T-helper 2 cell treated with Interferon-gamma antibody and Interleukin-4, amounts not matched to agents 5 μg/mL and 100 μg/mL, for 36 hours (primary cell): ENCODE measurements around the gene ADAMTS9.

Source experiments
- DNase-seq: peaks from one replicate; pipeline ENCODE4 v3.0.0; 2021; ENCODE audit warnings: low spot score
- H3K27ac Mint-ChIP-seq: one replicate; pipeline ENCODE4 v1.8.0; 2021; ENCODE audit warnings: mild to moderate bottlenecking, mixed read lengths
- H3K27me3 Mint-ChIP-seq: one replicate; pipeline ENCODE4 v1.8.0; 2021; ENCODE audit warnings: low read depth, mixed read lengths
- H3K36me3 Mint-ChIP-seq: one replicate; pipeline ENCODE4 v1.8.0; 2021; ENCODE audit warnings: low read depth, mixed read lengths
- H3K4me1 Mint-ChIP-seq: one replicate; pipeline ENCODE4 v1.8.0; 2021; ENCODE audit warnings: low read depth, mixed read lengths
- H3K4me3 Mint-ChIP-seq: one replicate; pipeline ENCODE4 v1.8.0; 2022; ENCODE audit warnings: mild to moderate bottlenecking, moderate library complexity, mixed read lengths
- H3K9me3 Mint-ChIP-seq: one replicate; pipeline ENCODE4 v1.8.0; 2021; ENCODE audit warnings: mixed read lengths

ADAMTS9 gene

DNA sequence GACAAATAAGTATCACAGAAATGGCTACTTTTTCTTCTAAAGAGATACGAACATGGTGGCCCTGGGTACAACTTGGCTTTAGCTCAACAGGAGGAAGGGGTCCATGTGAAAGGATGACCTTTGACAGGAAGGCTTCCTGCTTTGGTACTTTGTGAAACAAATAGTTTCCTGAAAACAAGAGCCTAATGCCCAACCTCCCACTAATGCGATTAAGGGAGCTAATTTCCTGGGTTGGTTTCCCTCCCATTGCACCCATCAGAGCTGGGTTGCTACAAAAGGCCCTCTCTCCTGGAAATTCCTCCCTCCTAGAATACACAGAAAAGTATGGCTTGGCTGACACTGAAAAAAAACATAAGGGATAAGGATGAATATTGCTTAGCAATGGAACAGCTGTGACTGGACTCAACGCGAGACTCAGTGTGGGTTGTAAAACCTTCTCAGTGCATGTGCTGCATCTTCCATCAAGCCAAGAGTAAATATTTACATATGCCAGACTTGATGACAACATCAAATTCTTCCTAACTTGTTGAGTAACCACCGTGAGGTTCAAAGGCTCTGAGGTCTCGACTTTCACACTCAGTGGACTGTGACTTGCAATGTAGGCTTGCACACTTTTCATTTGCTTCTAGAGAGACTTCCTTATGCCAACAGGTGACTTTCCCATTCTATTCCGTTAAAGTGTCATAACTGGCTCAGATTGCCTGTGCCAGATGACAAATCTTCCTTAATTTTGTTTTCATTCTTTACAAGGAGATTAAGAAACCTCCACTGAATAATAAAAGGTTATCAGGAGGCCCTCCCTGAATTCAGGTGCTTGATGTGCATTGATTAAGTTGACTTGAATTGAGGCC, 60.1 kb downstream of the ADAMTS9 start:
- no peak for DNase-seq
- Mint-ChIP-seq H3K27ac (no peak overlapping the region), H3K27me3 (no peaks in the 10 kb centered on the region), H3K9me3 (no peaks in the 10 kb centered on the region), H3K4me1 (no peaks in the 10 kb centered on the region), H3K36me3 (no peaks in the 10 kb centered on the region), H3K4me3 (no peak overlapping the region)

DNA sequence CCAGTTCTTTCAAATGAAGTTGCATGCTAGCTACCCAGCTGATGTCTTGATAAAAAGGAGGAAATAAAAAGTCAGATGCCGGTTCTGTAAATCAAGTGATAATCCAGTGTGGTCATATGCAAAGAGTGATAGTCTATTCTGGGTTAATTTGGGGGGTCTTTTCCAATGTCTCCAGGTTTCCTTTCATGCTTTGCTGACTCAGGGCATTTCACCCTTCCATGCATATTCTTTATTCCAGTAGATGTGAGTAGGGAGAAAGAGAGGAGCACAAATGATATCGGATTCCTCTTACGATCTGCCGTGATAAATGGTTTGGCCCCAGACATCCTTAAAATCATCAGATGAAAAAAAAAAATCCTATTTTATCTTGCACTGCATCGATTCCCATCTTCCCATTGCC, 60.8 kb downstream of the ADAMTS9 start:
- Mint-ChIP-seq H3K27me3 (no peaks in the 10 kb centered on the region), H3K4me1 (no peaks in the 10 kb centered on the region), H3K27ac (no peak overlapping the region), H3K36me3 (no peaks in the 10 kb centered on the region), H3K9me3 (no peaks in the 10 kb centered on the region), H3K4me3 (no peak overlapping the region)
- no peak for DNase-seq

DNA sequence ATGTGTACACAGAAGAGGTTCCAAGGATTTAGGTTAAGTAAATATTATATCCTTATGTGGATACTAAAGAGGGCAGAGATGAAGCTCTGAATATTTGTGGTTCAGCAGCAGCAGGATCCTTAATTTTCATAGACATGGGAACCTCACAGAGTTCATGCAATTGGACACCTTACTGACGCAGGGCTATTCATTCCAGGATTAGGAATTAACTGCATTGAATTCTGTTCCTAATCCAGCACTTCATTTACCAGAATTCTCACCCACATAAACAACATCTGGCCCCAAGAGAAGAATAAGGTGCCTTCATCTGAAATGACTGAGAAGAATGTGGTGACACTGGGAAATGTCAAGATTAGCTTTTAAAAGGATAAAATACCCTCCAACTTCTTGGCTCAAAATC, 62.4 kb downstream of the ADAMTS9 start:
- no peak for DNase-seq
- H3K4me3 Mint-ChIP-seq: no peak overlapping the region
- H3K36me3 Mint-ChIP-seq: no peaks in the 10 kb centered on the region
- no peaks in the 10 kb centered on the region for H3K9me3 Mint-ChIP-seq
- H3K27me3 Mint-ChIP-seq: no peaks in the 10 kb centered on the region
- no peaks in the 10 kb centered on the region for H3K4me1 Mint-ChIP-seq
- H3K27ac Mint-ChIP-seq: no peak overlapping the region

DNA sequence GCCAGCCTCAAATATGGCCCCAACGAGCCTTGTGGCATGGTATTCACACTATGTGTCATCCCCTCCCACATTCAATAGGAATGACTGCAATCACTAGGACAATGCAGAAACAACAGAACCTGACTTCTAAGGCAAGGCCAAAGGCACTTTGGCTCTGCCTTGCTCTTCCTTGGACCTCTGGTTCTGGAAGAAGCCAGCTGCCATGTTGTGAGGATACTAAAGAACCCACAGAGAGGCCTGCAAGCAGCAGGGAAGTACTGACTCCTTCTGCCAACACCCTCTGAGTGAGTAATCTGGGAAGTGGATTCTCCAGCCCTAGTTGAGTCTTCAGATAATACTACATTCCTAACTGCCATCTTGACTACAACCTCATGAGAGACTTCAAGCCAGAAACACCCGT, 64.7 kb downstream of the ADAMTS9 start:
- Mint-ChIP-seq H3K4me3 (no peak overlapping the region), H3K36me3 (no peaks in the 10 kb centered on the region), H3K27me3 (no peaks in the 10 kb centered on the region), H3K4me1 (no peaks in the 10 kb centered on the region), H3K27ac (no peak overlapping the region), H3K9me3 (no peaks in the 10 kb centered on the region)
- no peak for DNase-seq

GRCh38 chr3:64621726-64622395, 65.9 kb downstream of the ADAMTS9 start:
- Mint-ChIP-seq H3K27ac (no peak overlapping the region), H3K36me3 (no peaks in the 10 kb centered on the region), H3K27me3 (no peaks in the 10 kb centered on the region), H3K4me1 (no peaks in the 10 kb centered on the region), H3K9me3 (no peaks in the 10 kb centered on the region), H3K4me3 (no peak overlapping the region)
- DNase-seq: no peak

DNA sequence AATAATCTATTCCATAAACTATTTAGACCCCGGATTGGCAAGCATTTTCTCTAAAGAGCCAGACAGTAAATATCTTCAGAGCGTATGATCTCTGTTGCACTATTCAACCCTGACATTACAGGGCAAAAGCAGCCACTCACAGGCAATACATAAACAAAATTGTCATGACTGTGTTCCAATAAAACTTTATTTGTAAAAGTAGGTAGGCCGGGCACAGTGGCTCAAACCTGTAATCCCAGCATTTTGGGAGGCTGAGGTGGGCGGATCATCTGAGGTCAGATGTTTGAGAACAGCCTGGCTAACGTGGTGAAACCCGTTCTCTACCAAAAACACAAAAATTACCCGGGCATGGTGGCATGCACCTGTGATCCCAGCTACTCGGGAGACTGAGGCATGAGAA, 66.5 kb downstream of the ADAMTS9 start:
- no peaks in the 10 kb centered on the region for H3K27me3 Mint-ChIP-seq
- no peaks in the 10 kb centered on the region for H3K36me3 Mint-ChIP-seq
- no peak overlapping the region for H3K4me3 Mint-ChIP-seq
- H3K4me1 Mint-ChIP-seq: no peaks in the 10 kb centered on the region
- H3K27ac Mint-ChIP-seq: no peak overlapping the region
- H3K9me3 Mint-ChIP-seq: no peaks in the 10 kb centered on the region
- no peak for DNase-seq

GRCh38 chr3:64620020-64620419, 67.8 kb downstream of the ADAMTS9 start:
- no peak overlapping the region for H3K27ac Mint-ChIP-seq
- H3K4me1 Mint-ChIP-seq: no peaks in the 10 kb centered on the region
- no peaks in the 10 kb centered on the region for H3K9me3 Mint-ChIP-seq
- no peaks in the 10 kb centered on the region for H3K27me3 Mint-ChIP-seq
- H3K36me3 Mint-ChIP-seq: no peaks in the 10 kb centered on the region
- H3K4me3 Mint-ChIP-seq: no peak overlapping the region
- DNase-seq: no peak

GRCh38 chr3:64619216-64619615, 68.6 kb downstream of the ADAMTS9 start:
- H3K4me3 Mint-ChIP-seq: no peak overlapping the region
- no peaks in the 10 kb centered on the region for H3K9me3 Mint-ChIP-seq
- no peaks in the 10 kb centered on the region for H3K36me3 Mint-ChIP-seq
- no peak overlapping the region for H3K27ac Mint-ChIP-seq
- DNase-seq: no peak
- no peaks in the 10 kb centered on the region for H3K27me3 Mint-ChIP-seq
- H3K4me1 Mint-ChIP-seq: no peaks in the 10 kb centered on the region

DNA sequence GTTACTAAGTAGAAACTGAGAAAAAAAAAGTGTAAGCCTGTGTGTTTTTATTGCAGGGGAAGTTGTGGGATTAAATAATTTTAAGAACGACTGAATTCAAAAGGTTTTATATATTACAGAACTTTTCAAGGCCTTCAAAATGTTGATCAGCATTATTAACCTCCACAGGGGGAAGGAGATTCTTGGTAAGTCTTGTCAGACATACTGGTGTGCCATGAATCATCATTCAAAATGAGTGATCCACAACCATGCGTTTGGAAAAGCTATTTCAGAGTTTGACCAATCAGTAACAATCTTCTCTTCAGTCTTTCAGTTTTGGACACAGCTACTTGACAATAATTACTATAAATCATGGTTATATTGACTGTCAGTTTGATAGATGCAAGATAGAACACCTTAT, 70.2 kb downstream of the ADAMTS9 start:
- Mint-ChIP-seq H3K4me1 (no peaks in the 10 kb centered on the region), H3K27ac (no peak overlapping the region), H3K9me3 (no peaks in the 10 kb centered on the region), H3K36me3 (no peaks in the 10 kb centered on the region), H3K27me3 (no peaks in the 10 kb centered on the region), H3K4me3 (no peak overlapping the region)
- DNase-seq: no peak

DNA sequence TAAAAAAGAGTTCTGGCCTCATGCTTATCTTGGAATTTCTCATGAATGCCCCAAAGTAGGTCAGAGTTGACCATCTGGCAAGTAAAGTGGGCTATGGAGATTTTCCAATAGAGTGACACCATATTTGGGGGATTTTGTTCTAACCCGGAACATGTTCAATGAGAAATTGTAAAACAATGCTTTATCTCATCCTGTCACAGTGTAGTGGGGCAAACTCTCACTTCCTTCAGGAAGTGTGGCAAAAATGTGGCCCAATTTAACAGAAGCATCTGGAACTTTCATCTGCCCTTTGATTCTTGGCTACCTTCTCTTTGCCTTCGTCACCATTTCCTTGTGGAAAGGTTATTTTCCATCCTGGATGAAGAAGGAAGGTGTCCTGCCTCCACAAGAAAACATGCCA, 70.8 kb downstream of the ADAMTS9 start:
- H3K4me3 Mint-ChIP-seq: no peak overlapping the region
- no peaks in the 10 kb centered on the region for H3K9me3 Mint-ChIP-seq
- no peak for DNase-seq
- no peaks in the 10 kb centered on the region for H3K36me3 Mint-ChIP-seq
- H3K27me3 Mint-ChIP-seq: no peaks in the 10 kb centered on the region
- H3K4me1 Mint-ChIP-seq: no peaks in the 10 kb centered on the region
- H3K27ac Mint-ChIP-seq: no peak overlapping the region

DNA sequence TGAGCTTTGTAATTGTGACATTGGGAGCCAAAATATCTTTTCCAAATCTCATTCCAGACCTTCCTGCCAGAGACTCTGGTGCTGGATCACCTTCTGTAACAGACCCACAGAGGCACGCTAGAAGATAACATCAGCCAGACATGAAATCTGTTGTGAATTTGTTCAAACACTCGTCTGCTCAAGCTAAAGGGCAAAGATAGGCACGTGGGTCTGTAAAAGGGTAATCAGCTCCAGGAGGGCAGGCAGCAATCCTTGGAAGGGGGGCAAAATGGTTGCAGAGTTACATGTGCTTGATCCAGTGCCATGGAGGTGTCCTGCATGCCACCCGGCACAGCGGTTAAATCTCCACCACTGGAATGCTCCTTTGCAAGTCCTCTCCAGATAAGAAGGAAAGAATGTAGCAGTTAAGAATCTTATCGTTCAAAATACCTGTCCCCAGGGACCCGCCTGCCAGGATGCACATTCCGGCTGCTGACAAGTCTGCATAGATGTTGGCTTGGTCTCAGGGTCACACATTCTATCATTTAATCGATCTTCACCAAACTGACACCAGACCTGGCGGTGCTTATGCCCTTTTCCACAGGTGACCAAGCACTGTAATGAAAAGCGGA, 74.8 kb downstream of the ADAMTS9 start:
- H3K4me1 Mint-ChIP-seq: no peaks in the 10 kb centered on the region
- H3K27ac Mint-ChIP-seq: no peak overlapping the region
- DNase-seq: no peak
- H3K9me3 Mint-ChIP-seq: no peaks in the 10 kb centered on the region
- H3K27me3 Mint-ChIP-seq: no peaks in the 10 kb centered on the region
- no peak overlapping the region for H3K4me3 Mint-ChIP-seq
- H3K36me3 Mint-ChIP-seq: no peaks in the 10 kb centered on the region

DNA sequence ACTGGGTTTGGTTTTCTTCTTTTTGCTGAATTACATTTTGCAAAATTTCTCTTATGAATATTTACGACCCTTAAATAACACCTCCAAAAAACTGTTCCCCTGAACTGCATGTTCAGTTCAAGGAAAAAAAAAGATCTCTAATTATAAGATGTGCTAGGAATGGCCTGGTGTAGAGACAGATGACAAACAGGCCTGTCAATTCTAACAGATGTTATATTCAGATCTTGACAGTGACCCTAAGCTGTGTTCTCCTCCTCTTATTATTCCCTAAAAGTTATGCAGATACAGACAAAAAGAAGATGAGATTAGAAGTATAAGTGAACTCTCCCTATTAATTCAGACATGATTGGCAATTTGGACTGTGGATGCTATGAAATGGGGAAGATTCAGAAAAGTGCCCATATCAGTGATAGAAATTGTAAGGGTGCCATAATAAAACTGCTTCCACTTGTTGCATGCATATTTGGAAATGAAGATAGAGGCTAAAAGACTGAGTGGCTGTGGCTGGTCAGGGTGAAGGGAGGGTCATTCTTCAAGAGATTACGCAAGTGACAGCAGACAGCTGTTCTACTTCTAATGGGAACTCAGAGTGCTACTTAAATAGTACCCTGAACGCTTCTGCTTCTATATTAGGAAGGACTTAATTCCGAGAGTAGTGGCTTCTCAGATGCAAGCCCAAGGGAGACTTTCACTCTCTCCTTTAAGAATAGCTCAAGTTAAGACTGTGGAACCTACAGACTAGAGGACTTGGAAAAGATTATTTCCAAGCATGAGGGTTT, 75.5 kb downstream of the ADAMTS9 start:
- no peaks in the 10 kb centered on the region for H3K9me3 Mint-ChIP-seq
- DNase-seq: no peak
- no peak overlapping the region for H3K27ac Mint-ChIP-seq
- no peaks in the 10 kb centered on the region for H3K36me3 Mint-ChIP-seq
- H3K4me1 Mint-ChIP-seq: no peaks in the 10 kb centered on the region
- no peaks in the 10 kb centered on the region for H3K27me3 Mint-ChIP-seq
- no peak overlapping the region for H3K4me3 Mint-ChIP-seq

DNA sequence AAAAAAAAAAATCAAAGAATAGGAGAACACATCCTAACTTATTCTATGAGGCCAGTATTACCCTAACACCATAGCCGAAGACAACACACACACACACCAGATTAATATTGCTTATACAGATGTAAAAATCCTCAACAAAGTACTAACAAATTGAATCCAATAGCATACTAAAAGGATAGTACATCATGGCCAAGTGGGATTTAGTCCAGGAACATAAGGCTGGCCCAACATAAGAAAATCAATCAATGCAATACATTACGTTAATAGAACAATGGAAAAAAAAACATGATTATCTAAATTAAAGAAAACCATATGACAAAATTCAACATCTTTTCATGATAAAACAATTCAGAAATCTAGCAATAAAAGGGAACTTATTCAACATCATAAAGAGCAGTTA, 79.1 kb downstream of the ADAMTS9 start:
- no peaks in the 10 kb centered on the region for H3K9me3 Mint-ChIP-seq
- no peaks in the 10 kb centered on the region for H3K36me3 Mint-ChIP-seq
- DNase-seq: no peak
- H3K27me3 Mint-ChIP-seq: no peaks in the 10 kb centered on the region
- H3K4me1 Mint-ChIP-seq: no peaks in the 10 kb centered on the region
- H3K4me3 Mint-ChIP-seq: no peak overlapping the region
- no peak overlapping the region for H3K27ac Mint-ChIP-seq

- no peak overlapping the region for H3K4me3 Mint-ChIP-seq
- DNase-seq: no peak
- no peak overlapping the region for H3K27ac Mint-ChIP-seq
- H3K4me1 Mint-ChIP-seq: no peaks in the 10 kb centered on the region
- H3K9me3 Mint-ChIP-seq: no peaks in the 10 kb centered on the region
- H3K27me3 Mint-ChIP-seq: no peaks in the 10 kb centered on the region
- H3K36me3 Mint-ChIP-seq: no peaks in the 10 kb centered on the region
Observed at GRCh38 chr3:64607032-64607551, 80.7 kb downstream of the ADAMTS9 start.
